Measurements from ENCODE around the gene MT4. TPM values are rescaled to one million over a fixed set of nuclear protein-coding genes. Genes with fewer than 3 reads are reported as not detected.

The MT4 gene
- total and polyA plus RNA-seq, 2 donors (not counting 3 experiments of a cell fraction or from before 2014, with no cell fraction given): not detected

DNA sequence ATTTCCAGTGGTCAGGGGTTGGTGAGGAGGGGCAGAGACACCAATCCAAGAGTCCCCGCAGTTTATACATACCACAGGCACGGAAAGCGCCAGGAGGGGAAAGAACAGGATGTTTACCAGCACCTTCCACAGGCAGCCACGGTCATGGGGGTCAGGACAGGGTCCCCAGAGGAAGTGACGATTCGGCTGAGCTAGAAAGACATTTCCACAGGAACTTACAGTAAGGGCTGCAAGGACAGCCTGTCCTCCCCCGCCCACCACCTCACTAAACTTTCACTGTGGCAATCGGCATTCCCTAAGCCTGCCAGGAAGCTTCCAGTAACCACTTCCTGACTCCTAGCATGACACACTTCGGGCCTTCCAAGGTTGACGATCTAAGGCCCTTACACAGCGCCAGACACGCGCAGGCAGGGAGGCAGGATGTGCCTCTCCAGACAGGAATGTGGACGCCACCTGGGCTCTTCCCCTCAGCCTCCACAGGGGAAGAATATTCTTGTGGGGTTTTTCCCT, 42.3 kb downstream of the MT4 start:
- Histone ChIP-seq H3K4me2 (ENCODE audit: insufficient read depth, low read length) (peak overlapping the region; percentile 87), H4K20me1 (replicated peaks; ENCODE audit: control insufficient read depth, extremely low read depth, insufficient read depth, low read length) (no peaks in the 10 kb centered on the region), H3K4me3 (replicated peaks in 1 of 3; ENCODE audit: insufficient read depth in 1 of 3, low read depth in 1 of 3, low read length in 3 of 3) (peak overlapping the region in 1 of 3 experiments; percentile 8), H3K9me3 (replicated peaks; ENCODE audit: control insufficient read depth, insufficient read depth, low read length) (no peaks in the 10 kb centered on the region), H3K27me3 (ENCODE audit: control insufficient read depth in 2 of 2, insufficient read depth in 2 of 2, low read length in 2 of 2) (no peaks in the 10 kb centered on the region), H3K9ac (replicated peaks; ENCODE audit: extremely low read depth, insufficient read depth, low read length) (peak overlapping the region; percentile 92), H3K36me3 (ENCODE audit: control insufficient read depth in 2 of 2, extremely low read depth in 1 of 2, insufficient read depth in 2 of 2, low read length in 2 of 2) (no peaks in the 10 kb centered on the region), H3K79me2 (ENCODE audit: control insufficient read depth, insufficient read depth, low read length) (peaks cover 15% of the 10 kb centered on the region), H3K27ac (ENCODE audit: insufficient read depth, low read depth, low read length) (peak overlapping the region; percentile 99), H2AFZ (ENCODE audit: low read depth, low read length) (no peak overlapping the region), H3K4me1 (ENCODE audit: control insufficient read depth, extremely low read depth, insufficient read depth, low read length) (peaks cover 50% of the 10 kb centered on the region), H3K9me1 (replicated peaks; ENCODE audit: control insufficient read depth, extremely low read depth, insufficient read depth, low read length) (no peaks in the 10 kb centered on the region)
- dilution Hi-C loops (cut with MboI; ENCODE audit: extremely low pct_ligation_motif_present, low sequenced_read_pairs) (no loop called here), intact Hi-C loops (cut with micrococcal nuclease) (loop anchor here (1.0 to 2.0 kb wide), 8 partner anchors 18 to 580 kb away; partner anchors contain the start of genes MT1E, MT1X, NUDT21 and OGFOD1)
- BruUV-seq (replicated peaks): no TSS peak
- CTCF ChIA-PET: interaction anchor here (1.1 to 7.8 kb wide), 7 partner anchors 23 to 121 kb away, joined by 3 to 118 read pairs (median 4); no protein-coding TSS in a partner anchor
- TF ChIP-seq GATA2 (IDR thresholded peaks at IDR 0.05; ENCODE audit: insufficient read depth, insufficient read length, low read depth, low read length): peak; percentile 60
- peak; percentile 49 for TF ChIP-seq MYC (IDR thresholded peaks at IDR 0.05; ENCODE audit: low read depth, low read length)
- TF ChIP-seq FOS (IDR thresholded peaks at IDR 0.05; ENCODE audit: borderline replicate concordance, insufficient read depth, low read length): peak; percentile 89
- TF ChIP-seq, protein P1, sequence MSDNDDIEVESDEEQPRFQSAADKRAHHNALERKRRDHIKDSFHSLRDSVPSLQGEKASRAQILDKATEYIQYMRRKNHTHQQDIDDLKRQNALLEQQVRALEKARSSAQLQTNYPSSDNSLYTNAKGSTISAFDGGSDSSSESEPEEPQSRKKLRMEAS (IDR thresholded peaks at IDR 0.05; ENCODE audit: insufficient read depth, insufficient read length): peak; percentile 40
- TF ChIP-seq POLR2AphosphoS5 (IDR thresholded peaks at IDR 0.05; ENCODE audit: insufficient read depth, low read depth, low read length): peak; percentile 99
- TF ChIP-seq EZH2 (IDR thresholded peaks at IDR 0.05; ENCODE audit: borderline replicate concordance, low read depth, low read length, severe bottlenecking): no peak
- peak; percentile 59 for TF ChIP-seq JUN (IDR thresholded peaks at IDR 0.05; ENCODE audit: borderline replicate concordance, insufficient read depth, insufficient read length, low read depth)
- no peak for TF ChIP-seq CTCF (IDR thresholded peaks at IDR 0.05; ENCODE audit: extremely low read depth in 1 of 2, insufficient read depth in 1 of 2, low read depth in 1 of 2, low read length in 2 of 2)
- TF ChIP-seq POLR2A (IDR thresholded peaks at IDR 0.05; ENCODE audit: low read depth, low read length): peak; percentile 94
- FAIRE-seq (peak; percentile 100), DNase-seq (ENCODE audit: low read depth, low spot score) (peak; percentile 96)
- POLR2A ChIA-PET: interaction anchor here (0.8 to 3.4 kb wide), 3 partner anchors 11 to 95 kb away, joined by 6 to 20 read pairs (median 9); partner anchors contain the start of gene MT1E

All from endothelial cell of umbilical vein (primary cell).